Activated CD4-positive, alpha-beta T cell treated with anti-CD3 and anti-CD28 coated beads for 36 hours (primary cell): ENCODE data around the gene RPS6KC1. TPM values are rescaled to one million over a fixed set of nuclear protein-coding genes. Genes with fewer than 3 reads are reported as not detected.
"Not testable (repeated sequence)": the region's sequence is repeated elsewhere in the genome, so short reads cannot be mapped to it uniquely, and the experiment has no call there.

Source experiments
- ATAC-seq: fragments of 200-7000 bp; cut with Tn5 transposase; one replicate; pipeline ENCODE4 v1.10.0; 2021; ENCODE audit warnings: mild to moderate bottlenecking, moderate library complexity
- CTCF ChIA-PET: fragments of 350-600 bp; sonication (Branson Sonifier 250); formaldehyde crosslinking; loops from one replicate; lab custom pipeline; 2021; ENCODE audit warnings: antibody characterized with exemption; lab: Charles Lee
- POLR2A ChIA-PET: fragments of 350-600 bp; sonication (Branson Sonifier 250); formaldehyde crosslinking; loops from one replicate; lab custom pipeline; 2021; ENCODE audit warnings: antibody characterized with exemption, inconsistent platforms; lab: Charles Lee
- DNase-seq: peaks from one replicate; pipeline ENCODE4 v3.0.0-alpha.2; 2020
- H3K27ac Mint-ChIP-seq: one replicate; pipeline ENCODE4 v1.8.0; 2021; ENCODE audit warnings: mixed read lengths
- H3K27me3 Mint-ChIP-seq: one replicate; pipeline ENCODE4 v1.8.0; 2021; ENCODE audit warnings: mixed read lengths
- H3K36me3 Mint-ChIP-seq: one replicate; pipeline ENCODE4 v1.8.0; 2021; ENCODE audit warnings: low read depth, mixed read lengths
- H3K4me1 Mint-ChIP-seq: one replicate; pipeline ENCODE4 v1.8.0; 2021; ENCODE audit warnings: mixed read lengths
- H3K4me3 Mint-ChIP-seq: one replicate; pipeline ENCODE4 v1.8.0; 2021; ENCODE audit warnings: mild to moderate bottlenecking, moderate library complexity, mixed read lengths
- H3K9me3 Mint-ChIP-seq: one replicate; pipeline ENCODE4 v1.8.0; 2021; ENCODE audit warnings: low read depth, mixed read lengths
- intact Hi-C, 2 experiments: fragments of 100-400 bp; cut with DNase I in 1 of 2; cut with micrococcal nuclease in 1 of 2; formaldehyde crosslinking; loops; one replicate each; pipeline versions ENCODE4 v1.14.2 to v1.15.1; 2022 to 2024; cut with DNase I, micrococcal nuclease
- total RNA-seq, 2 experiments: library from RNA; stranded (reverse); gene quantifications; one replicate each; pipeline ENCODE4 v1.2.3, GENCODE V29; 2021

Gene RPS6KC1
- total RNA-seq, 2 experiments from 2014 or later = 4.9 to 5.7 TPM

- Mint-ChIP-seq H3K9me3 (peaks cover 2% of the 10 kb centered on the region), H3K4me3 (no peak overlapping the region), H3K27ac (no peak overlapping the region), H3K4me1 (peaks cover 16% of the 10 kb centered on the region), H3K27me3 (no peaks in the 10 kb centered on the region), H3K36me3 (peaks cover 10% of the 10 kb centered on the region)
- intact Hi-C loops = no loop called here
- ATAC-seq (peak; percentile 16), DNase-seq (no peak)
- POLR2A ChIA-PET = no interaction called here
- CTCF ChIA-PET = interaction anchor here (0.8 to 1.1 kb wide), 2 partner anchors 18 to 19 kb away, joined by 3 read pairs; no protein-coding TSS in a partner anchor
These were observed 55.3 kb downstream of the RPS6KC1 start for GRCh38 chr1:213106298-213106697.

GRCh38 chr1:213107613-213108012 is 56.6 kb downstream of the RPS6KC1 start:
- POLR2A ChIA-PET = no interaction called here
- peaks cover 2% of the 10 kb centered on the region for H3K9me3 Mint-ChIP-seq
- H3K36me3 Mint-ChIP-seq = peaks cover 10% of the 10 kb centered on the region
- CTCF ChIA-PET = no interaction called here
- no peak overlapping the region for H3K27ac Mint-ChIP-seq
- no peak overlapping the region for H3K4me3 Mint-ChIP-seq
- ATAC-seq (no peak), DNase-seq (no peak)
- H3K27me3 Mint-ChIP-seq = no peaks in the 10 kb centered on the region
- intact Hi-C loops = no loop called here
- peaks cover 19% of the 10 kb centered on the region for H3K4me1 Mint-ChIP-seq

- intact Hi-C loops = no loop called here
- ChIA-PET CTCF (interaction anchor here (2.6 kb wide), 1 partner anchor 12 kb away, joined by 11 read pairs; no protein-coding TSS in a partner anchor), POLR2A (no interaction called here)
- H3K27ac Mint-ChIP-seq = no peak overlapping the region
- DNase-seq = peak; percentile 13
- H3K27me3 Mint-ChIP-seq = no peaks in the 10 kb centered on the region
- H3K36me3 Mint-ChIP-seq = peaks cover 10% of the 10 kb centered on the region
- no peak for ATAC-seq
- no peak overlapping the region for H3K4me3 Mint-ChIP-seq
- H3K9me3 Mint-ChIP-seq = peaks cover 2% of the 10 kb centered on the region
- H3K4me1 Mint-ChIP-seq = peaks cover 10% of the 10 kb centered on the region
These were observed 59.6 kb downstream of the RPS6KC1 start for GRCh38 chr1:213110349-213111300.

- POLR2A ChIA-PET = no interaction called here
- peaks cover 2% of the 10 kb centered on the region for H3K9me3 Mint-ChIP-seq
- H3K36me3 Mint-ChIP-seq = peaks cover 10% of the 10 kb centered on the region
- intact Hi-C loops = no loop called here
- no peak overlapping the region for H3K27ac Mint-ChIP-seq
- no peaks in the 10 kb centered on the region for H3K27me3 Mint-ChIP-seq
- CTCF ChIA-PET = interaction anchor here (1.1 to 2.6 kb wide), 2 partner anchors 11 to 130 kb away, joined by 5 to 11 read pairs; no protein-coding TSS in a partner anchor
- no peak overlapping the region for H3K4me3 Mint-ChIP-seq
- DNase-seq (no peak), ATAC-seq (no peak)
- peaks cover 10% of the 10 kb centered on the region for H3K4me1 Mint-ChIP-seq
These were observed 60.5 kb downstream of the RPS6KC1 start for GRCh38 chr1:213111502-213111901.

GRCh38 chr1:213112723-213113122 is 61.7 kb downstream of the RPS6KC1 start:
- H3K4me3 Mint-ChIP-seq, H3K36me3 Mint-ChIP-seq, POLR2A ChIA-PET: not testable (repeated sequence)

GRCh38 chr1:213117699-213118180 is 66.7 kb downstream of the RPS6KC1 start:
- H3K27me3 Mint-ChIP-seq, H3K4me3 Mint-ChIP-seq, H3K27ac Mint-ChIP-seq, intact Hi-C loops, H3K36me3 Mint-ChIP-seq, H3K4me1 Mint-ChIP-seq, H3K9me3 Mint-ChIP-seq: not testable (repeated sequence)
- ATAC-seq = peak; percentile 74
- POLR2A ChIA-PET = interaction anchor here (0.6 to 0.7 kb wide), 2 partner anchors 22 to 520 kb away, joined by 3 to 7 read pairs; no protein-coding TSS in a partner anchor
- DNase-seq = peak; percentile 12
- CTCF ChIA-PET = interaction anchor here (0.7 kb wide), 1 partner anchor 84 kb away, joined by 3 read pairs; no protein-coding TSS in a partner anchor

More at GRCh38 chr1:213112723-213113122, 61.7 kb downstream of the RPS6KC1 start:
- H3K9me3 Mint-ChIP-seq, H3K4me1 Mint-ChIP-seq, ATAC-seq, H3K27ac Mint-ChIP-seq, intact Hi-C loops, DNase-seq, H3K27me3 Mint-ChIP-seq: not testable (repeated sequence)
- CTCF ChIA-PET = interaction anchor here (2.6 kb wide), 1 partner anchor 10 kb away, joined by 11 read pairs; no protein-coding TSS in a partner anchor

GRCh38 chr1:213119794-213120193 is 68.8 kb downstream of the RPS6KC1 start:
- no peaks in the 10 kb centered on the region for H3K27me3 Mint-ChIP-seq
- POLR2A ChIA-PET = no interaction called here
- intact Hi-C loops = loop anchor here (5.0 to 10.0 kb wide), 4 partner anchors 128 to 1213 kb away; no protein-coding TSS in a partner anchor
- H3K4me3 Mint-ChIP-seq = no peak overlapping the region
- CTCF ChIA-PET = interaction anchor here (0.7 to 1.4 kb wide), 5 partner anchors 9 to 254 kb away, joined by 3 to 4 read pairs (median 3); no protein-coding TSS in a partner anchor
- DNase-seq (no peak), ATAC-seq (no peak)
- H3K9me3 Mint-ChIP-seq = no peaks in the 10 kb centered on the region
- no peaks in the 10 kb centered on the region for H3K36me3 Mint-ChIP-seq
- H3K4me1 Mint-ChIP-seq = peaks cover 6% of the 10 kb centered on the region
- H3K27ac Mint-ChIP-seq = peak overlapping the region; percentile 24

- no peak for DNase-seq
- CTCF ChIA-PET = interaction anchor here (0.7 to 1.4 kb wide), 4 partner anchors 8 to 1002 kb away, joined by 3 to 4 read pairs (median 3); no protein-coding TSS in a partner anchor
- H3K27me3 Mint-ChIP-seq = no peaks in the 10 kb centered on the region
- no peaks in the 10 kb centered on the region for H3K9me3 Mint-ChIP-seq
- ATAC-seq = no peak
- intact Hi-C loops = loop anchor here (5.0 to 10.0 kb wide), 4 partner anchors 127 to 1212 kb away; no protein-coding TSS in a partner anchor
- H3K4me1 Mint-ChIP-seq = peaks cover 6% of the 10 kb centered on the region
- POLR2A ChIA-PET = no interaction called here
- no peak overlapping the region for H3K4me3 Mint-ChIP-seq
- H3K36me3 Mint-ChIP-seq = no peaks in the 10 kb centered on the region
- H3K27ac Mint-ChIP-seq = peak overlapping the region; percentile 24
These were observed 69.3 kb downstream of the RPS6KC1 start for GRCh38 chr1:213120386-213120785.

GRCh38 chr1:213120961-213121360 is 69.9 kb downstream of the RPS6KC1 start:
- Mint-ChIP-seq H3K27ac (no peak overlapping the region), H3K9me3 (no peaks in the 10 kb centered on the region), H3K27me3 (no peaks in the 10 kb centered on the region), H3K4me3 (no peak overlapping the region), H3K4me1 (peaks cover 6% of the 10 kb centered on the region), H3K36me3 (no peaks in the 10 kb centered on the region)
- DNase-seq (no peak), ATAC-seq (no peak)
- POLR2A ChIA-PET = no interaction called here
- CTCF ChIA-PET = interaction anchor here (0.9 to 2.1 kb wide), 3 partner anchors 10 to 1002 kb away, joined by 3 to 8 read pairs (median 3); no protein-coding TSS in a partner anchor
- intact Hi-C loops = loop anchor here (5.0 to 10.0 kb wide), 4 partner anchors 126 to 1211 kb away; no protein-coding TSS in a partner anchor

- POLR2A ChIA-PET = no interaction called here
- Mint-ChIP-seq H3K36me3 (no peaks in the 10 kb centered on the region), H3K27ac (no peak overlapping the region), H3K4me3 (no peak overlapping the region), H3K27me3 (no peaks in the 10 kb centered on the region), H3K9me3 (no peaks in the 10 kb centered on the region), H3K4me1 (peaks cover 8% of the 10 kb centered on the region)
- CTCF ChIA-PET = interaction anchor here (0.6 to 2.1 kb wide), 16 partner anchors 8 to 1204 kb away, joined by 3 to 12 read pairs (median 3); no protein-coding TSS in a partner anchor
- DNase-seq = no peak
- no peak for ATAC-seq
- intact Hi-C loops = loop anchor here (2.0 to 10.0 kb wide), 5 partner anchors 125 to 1210 kb away; no protein-coding TSS in a partner anchor
These were observed 71.5 kb downstream of the RPS6KC1 start for GRCh38 chr1:213122514-213122929.

- Mint-ChIP-seq H3K27ac (no peak overlapping the region), H3K4me3 (no peak overlapping the region), H3K27me3 (no peaks in the 10 kb centered on the region), H3K36me3 (no peaks in the 10 kb centered on the region), H3K4me1 (peaks cover 8% of the 10 kb centered on the region), H3K9me3 (no peaks in the 10 kb centered on the region)
- intact Hi-C loops = loop anchor here (2.0 to 10.0 kb wide), 5 partner anchors 124 to 1209 kb away; no protein-coding TSS in a partner anchor
- no peak for DNase-seq
- ChIA-PET POLR2A (no interaction called here), CTCF (interaction anchor here (0.6 to 2.1 kb wide), 20 partner anchors 8 to 1204 kb away, joined by 3 to 12 read pairs (median 4); no protein-coding TSS in a partner anchor)
- ATAC-seq = no peak
These were observed 72.0 kb downstream of the RPS6KC1 start for GRCh38 chr1:213123087-213123486.
